H54 (cell line): ENCODE measurements around the gene RAB26.

Experiments
- DNase-seq: peaks from one replicate; pipeline ENCODE4 v3.0.0; 2011; ENCODE audit warnings: low spot score, mixed read lengths; ENCODE audit not compliant: insufficient read length
- FAIRE-seq: peaks from 3 replicates; lab custom pipeline; 2011; peaks lifted over from hg19 to GRCh38; lab: Jason Lieb, UNC
- POLR2A ChIP-seq: IDR thresholded peaks from 2 replicates; pipeline ENCODE4 v1.6.1; 2011; ENCODE audit warnings: low read depth, mild to moderate bottlenecking, low read length

RAB26 gene

GRCh38 chr16:2176047-2176446 lies 27.6 kb downstream of the RAB26 start:
- no peak for TF ChIP-seq POLR2A
- DNase-seq (no peak), FAIRE-seq (no peak)

GRCh38 chr16:2177101-2177500 lies 28.7 kb downstream of the RAB26 start:
- DNase-seq (no peak), FAIRE-seq (no peak)
- no peak for TF ChIP-seq POLR2A

GRCh38 chr16:2177561-2177960 lies 29.1 kb downstream of the RAB26 start:
- FAIRE-seq (no peak), DNase-seq (no peak)
- TF ChIP-seq POLR2A = no peak

- no peak for TF ChIP-seq POLR2A
- DNase-seq (no peak), FAIRE-seq (no peak)
Measured at GRCh38 chr16:2178321-2179106, 30.1 kb downstream of the RAB26 start.

- no peak for FAIRE-seq
- no peak for TF ChIP-seq POLR2A
Measured at GRCh38 chr16:2179107-2179501, 30.7 kb downstream of the RAB26 start.

GRCh38 chr16:2179576-2179975 lies 31.2 kb downstream of the RAB26 start:
- DNase-seq = no peak
- TF ChIP-seq POLR2A = no peak
- no peak for FAIRE-seq

More at GRCh38 chr16:2179107-2179501, 30.7 kb downstream of the RAB26 start:
- DNase-seq = no peak

- no peak for DNase-seq
- no peak for TF ChIP-seq POLR2A
- no peak for FAIRE-seq
Measured at GRCh38 chr16:2180461-2180860, 32.0 kb downstream of the RAB26 start.

GRCh38 chr16:2180962-2181923 lies 32.8 kb downstream of the RAB26 start:
- FAIRE-seq (no peak), DNase-seq (no peak)
- TF ChIP-seq POLR2A = no peak

- TF ChIP-seq POLR2A = no peak
- DNase-seq = no peak
- no peak for FAIRE-seq
Measured at GRCh38 chr16:2181952-2182351, 33.5 kb downstream of the RAB26 start.

- TF ChIP-seq POLR2A = no peak
- no peak for FAIRE-seq
- no peak for DNase-seq
Measured at GRCh38 chr16:2183671-2184070, 35.2 kb downstream of the RAB26 start.

GRCh38 chr16:2184346-2184745 lies 35.9 kb downstream of the RAB26 start:
- DNase-seq = no peak
- TF ChIP-seq POLR2A = no peak
- no peak for FAIRE-seq

- FAIRE-seq (no peak), DNase-seq (no peak)
- no peak for TF ChIP-seq POLR2A
Measured at GRCh38 chr16:2184962-2185361, 36.5 kb downstream of the RAB26 start.

GRCh38 chr16:2186064-2186463 lies 37.6 kb downstream of the RAB26 start:
- no peak for TF ChIP-seq POLR2A
- DNase-seq (no peak), FAIRE-seq (no peak)

- FAIRE-seq (no peak), DNase-seq (no peak)
- TF ChIP-seq POLR2A = no peak
Measured at GRCh38 chr16:2186505-2186904, 38.1 kb downstream of the RAB26 start.

GRCh38 chr16:2187212-2187611 lies 38.8 kb downstream of the RAB26 start:
- FAIRE-seq (no peak), DNase-seq (no peak)
- TF ChIP-seq POLR2A = no peak
